HCEC 1CT (cell line): ENCODE results near the gene MRPS27.
A peak's percentile ranks its signal among the peaks of the same experiment; 100 is the strongest.
"Not testable (repeated sequence)": the region's sequence is repeated elsewhere in the genome, so short reads cannot be mapped to it uniquely, and the experiment has no call there.

ENCODE experiments used
- DNase-seq: peaks from one replicate; pipeline ENCODE4 v3.0.0-alpha.2; 2017

MRPS27 gene

DNA sequence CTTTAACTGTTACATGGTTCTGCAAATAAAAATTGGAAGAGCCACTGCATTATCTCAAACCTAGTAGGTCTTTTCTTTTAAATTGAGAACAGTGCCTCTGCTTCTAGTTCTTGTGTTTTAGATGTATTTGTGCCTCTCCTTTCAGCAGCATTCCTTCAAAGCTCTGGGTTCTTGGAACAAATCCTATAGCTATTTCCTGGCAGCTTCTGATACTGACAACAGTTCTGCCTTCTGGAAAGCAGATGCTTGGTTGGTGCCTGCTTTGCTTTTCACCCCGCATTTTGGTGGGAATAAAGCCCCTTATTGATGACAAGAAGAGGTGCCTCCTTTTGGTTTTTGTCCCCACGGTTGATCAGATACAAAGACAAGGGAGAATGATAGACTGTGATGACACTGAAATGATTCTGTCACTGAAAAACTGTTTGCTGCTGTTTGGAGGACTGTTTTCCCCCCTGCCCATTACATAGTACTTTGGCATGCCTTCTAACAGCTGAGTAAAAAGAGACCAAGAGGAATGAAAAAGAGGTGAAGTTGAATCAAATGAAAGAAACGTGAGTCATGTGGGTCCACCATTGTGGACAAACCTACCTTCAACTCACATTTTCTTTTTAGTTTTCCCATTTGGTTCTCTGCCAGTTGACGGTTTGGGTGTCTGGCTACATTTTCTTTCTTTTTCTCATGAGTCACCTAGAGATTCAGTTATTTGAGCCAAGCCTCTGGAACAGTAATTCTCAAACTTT, 5.7 kb upstream of the MRPS27 start:
- peak; percentile 48 for DNase-seq

GRCh38 chr5:72324189-72324825, 4.3 kb upstream of the MRPS27 start:
- DNase-seq: no peak

- not testable (repeated sequence) for DNase-seq
Measured at GRCh38 chr5:72319435-72319975, 535 bp downstream of the MRPS27 start.

- peak; percentile 39 for DNase-seq
Measured at GRCh38 chr5:72314571-72315172, 5.4 kb downstream of the MRPS27 start.

- no peak for DNase-seq
Measured at GRCh38 chr5:72313141-72313540, 6.9 kb downstream of the MRPS27 start.

GRCh38 chr5:72308853-72309191, 11.2 kb downstream of the MRPS27 start:
- DNase-seq: no peak

GRCh38 chr5:72307968-72308852, 11.8 kb downstream of the MRPS27 start:
- peak; percentile 98 for DNase-seq

DNA sequence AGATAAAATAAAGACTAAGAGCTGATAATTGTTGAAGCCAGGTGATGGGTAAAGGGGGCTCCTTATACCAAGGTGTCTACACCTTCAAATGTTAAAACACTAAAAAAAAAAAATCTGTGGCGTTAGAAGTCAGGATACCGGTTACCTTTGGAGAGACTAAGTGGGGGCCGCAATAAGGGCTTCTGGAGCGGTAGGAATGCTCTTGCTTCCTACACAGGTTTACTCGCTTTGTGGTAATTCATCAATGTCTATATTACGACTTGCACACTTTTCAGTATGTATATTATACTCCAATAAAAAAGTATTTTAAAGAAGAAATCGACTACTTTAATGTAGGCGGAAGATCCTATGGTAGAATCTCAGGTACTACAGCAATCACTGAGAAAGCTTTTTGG, 12.5 kb downstream of the MRPS27 start:
- DNase-seq: no peak

- DNase-seq: no peak
Measured at GRCh38 chr5:72305194-72306142, 14.6 kb downstream of the MRPS27 start.

DNA sequence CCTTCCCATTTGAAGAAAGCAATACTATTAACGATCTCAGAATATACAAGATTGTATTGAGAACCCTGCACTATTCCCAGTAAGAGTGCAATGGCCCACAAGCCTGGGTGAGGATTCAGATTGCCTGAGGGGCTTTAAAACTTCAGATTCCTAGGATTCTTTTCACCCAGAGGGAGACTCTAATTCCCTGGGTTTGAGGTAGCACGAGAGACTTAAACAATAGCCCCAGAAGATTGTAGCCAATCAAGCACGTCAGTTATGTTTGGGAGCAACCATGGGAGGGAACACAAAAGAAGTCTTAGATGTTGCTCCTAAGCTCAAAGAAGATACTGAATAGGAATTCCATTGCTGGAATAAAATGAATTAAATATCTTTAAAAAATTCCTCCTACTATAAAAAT, 17.9 kb downstream of the MRPS27 start:
- DNase-seq: no peak

- DNase-seq: no peak
Measured at GRCh38 chr5:72301557-72301956, 18.5 kb downstream of the MRPS27 start.

GRCh38 chr5:72300590-72301339, 19.3 kb downstream of the MRPS27 start:
- DNase-seq: no peak

DNA sequence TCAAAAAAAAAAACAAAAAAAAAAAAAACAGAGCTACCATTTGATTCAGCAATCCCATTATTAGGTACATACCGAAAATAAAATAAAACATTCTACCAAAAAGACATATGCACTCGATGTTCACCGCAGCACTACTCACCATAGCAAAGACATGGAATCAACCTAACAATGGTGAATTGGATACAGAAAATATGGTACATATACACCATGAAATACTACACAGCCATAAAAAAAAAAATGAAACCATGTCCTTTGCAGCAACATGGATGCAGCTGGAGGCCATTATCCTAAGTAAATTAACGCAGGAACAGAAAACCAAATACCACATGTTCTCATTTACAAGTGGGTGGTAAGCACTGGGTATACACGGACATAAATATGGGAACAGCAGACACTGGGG, 21.3 kb downstream of the MRPS27 start:
- DNase-seq: no peak

- not testable (repeated sequence) for DNase-seq
Measured at GRCh38 chr5:72298136-72298535, 21.9 kb downstream of the MRPS27 start.

GRCh38 chr5:72296256-72296655, 23.8 kb downstream of the MRPS27 start:
- no peak for DNase-seq

- no peak for DNase-seq
Measured at GRCh38 chr5:72295539-72295938, 24.5 kb downstream of the MRPS27 start.

DNA sequence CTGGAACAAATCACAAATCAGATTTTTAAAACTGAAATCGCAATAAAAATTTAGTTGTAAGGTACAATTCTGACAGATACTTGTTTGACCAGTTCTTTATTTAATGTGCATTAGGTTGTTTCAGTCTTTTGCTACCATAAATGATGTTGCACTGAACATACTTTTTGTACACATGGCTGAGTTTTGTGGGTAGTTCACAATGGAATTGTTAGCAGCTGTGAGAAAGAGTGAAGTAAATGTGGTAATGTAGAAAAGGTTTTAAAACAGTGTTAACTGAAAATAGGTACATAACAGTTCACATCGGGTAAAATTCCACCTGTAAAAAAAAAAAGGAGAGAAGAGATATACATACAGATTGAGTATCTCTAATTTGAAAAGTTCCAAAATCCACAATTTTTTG, 25.6 kb downstream of the MRPS27 start:
- DNase-seq: no peak

DNA sequence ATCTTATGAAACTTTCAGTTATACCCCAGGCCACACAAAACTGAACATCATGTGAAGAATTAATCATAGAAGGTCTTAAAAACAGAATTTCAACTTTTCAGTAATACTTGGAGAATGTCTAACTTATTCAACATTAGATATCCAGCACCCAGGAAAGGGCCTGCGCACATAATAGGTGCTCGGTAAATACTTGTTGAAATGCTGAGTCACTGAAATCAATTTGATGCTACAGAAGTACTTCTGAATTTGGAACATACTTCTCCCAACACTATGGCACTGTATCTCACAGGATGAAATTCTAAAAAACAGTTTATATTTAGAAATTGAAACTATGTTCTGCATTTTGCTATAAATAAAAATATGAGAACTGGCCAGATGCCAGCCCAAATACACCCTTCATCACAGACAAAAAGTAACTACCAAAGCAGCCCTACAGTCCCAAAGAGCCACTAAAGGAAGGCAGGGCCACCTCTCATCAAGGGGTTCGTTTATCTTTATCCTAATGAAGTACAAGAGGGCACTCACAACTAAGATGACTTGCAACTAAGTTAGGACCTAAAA, 26.5 kb downstream of the MRPS27 start:
- no peak for DNase-seq

GRCh38 chr5:72292411-72292810, 27.6 kb downstream of the MRPS27 start:
- DNase-seq: no peak

DNA sequence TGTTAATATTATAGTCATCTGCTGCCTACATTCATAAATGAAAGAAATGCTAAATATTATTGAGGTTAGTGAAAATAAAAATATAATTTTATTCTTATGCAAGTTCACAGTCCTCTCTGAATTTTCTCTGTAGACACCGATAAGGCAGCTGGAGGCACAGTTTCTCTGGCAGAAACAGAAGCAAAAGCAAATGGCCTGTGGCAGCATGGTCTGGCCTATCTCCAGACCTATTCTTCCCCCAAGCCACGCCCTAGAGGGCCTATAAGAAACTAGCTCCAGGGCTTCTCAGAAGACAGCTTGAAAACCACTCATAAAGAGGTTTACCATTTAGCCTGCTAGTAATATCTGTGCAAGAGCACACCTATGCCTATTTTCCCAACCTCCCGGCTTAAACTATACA, 28.4 kb downstream of the MRPS27 start:
- DNase-seq: no peak
